ENCODE measurements around the gene MMP1. TPM values are rescaled to one million over a fixed set of nuclear protein-coding genes. Genes with fewer than 3 reads are reported as not detected.

The MMP1 gene
- total RNA-seq, 1 experiment from 2014 or later: not detected

DNA sequence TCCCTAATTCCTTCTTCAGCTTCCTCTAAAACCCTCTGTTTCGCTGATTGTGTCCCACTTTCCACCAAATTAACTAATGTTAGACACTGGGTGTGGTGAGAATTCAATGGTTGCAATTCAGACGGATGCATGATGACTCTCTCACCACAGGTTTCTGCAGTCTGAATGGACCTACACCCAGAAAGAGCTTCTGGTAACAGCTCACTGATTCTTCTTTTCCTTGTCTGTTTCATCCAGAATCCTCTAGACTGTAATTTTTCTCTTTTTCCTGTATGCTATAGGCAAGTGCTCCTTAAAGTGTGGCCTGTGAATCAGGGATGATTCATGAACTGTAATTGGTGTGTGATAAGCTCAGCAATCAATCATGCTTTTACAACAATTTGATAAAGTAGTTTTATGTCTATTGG lies 35.6 kb downstream of the MMP1 start:
- Histone ChIP-seq H3K79me2 (ENCODE audit: insufficient read depth, low read length) (no peaks in the 10 kb centered on the region), H3K36me3 (ENCODE audit: control insufficient read depth in 1 of 2, insufficient read depth in 2 of 2, low read length in 2 of 2) (no peaks in the 10 kb centered on the region), H3K4me3 (replicated peaks in 1 of 2; ENCODE audit: low read depth in 1 of 2, low read length in 2 of 2) (no peak overlapping the region), H3K4me1 (ENCODE audit: control insufficient read depth in 1 of 2, insufficient read depth in 2 of 2, low read length in 2 of 2) (peaks cover 0 to 3% of the 10 kb centered on the region in 2 experiments; a peak in 1 of 4 replicates), H3K27me3 (ENCODE audit: insufficient read depth, low read length) (no peaks in the 10 kb centered on the region; the same call in 1 of the 2 replicates), H4K20me1 (ENCODE audit: insufficient read depth) (no peaks in the 10 kb centered on the region), H3K9ac (ENCODE audit: low read length) (no peak overlapping the region), H2AFZ (ENCODE audit: low read depth, low read length, poor library complexity, severe bottlenecking) (no peak overlapping the region), H3K4me2 (ENCODE audit: low read length) (no peak overlapping the region), H3K27ac (ENCODE audit: low read depth, low read length) (no peak overlapping the region), H3K9me3 (ENCODE audit: control insufficient read depth in 1 of 2, insufficient read depth in 1 of 2, low read depth in 1 of 2, low read length in 2 of 2) (no peaks in the 10 kb centered on the region), H3K9me2 (ENCODE audit: insufficient read depth) (no peaks in the 10 kb centered on the region)
- RAD21 ChIA-PET (ENCODE audit: low non-redundant PET in 1 of 2, low total read pairs in 2 of 2, uncharacterized antibody in 2 of 2, unreplicated experiment in 2 of 2): no interaction called here
- intact Hi-C loops (cut with micrococcal nuclease): no loop called here
- BruUV-seq (replicated peaks): no TSS peak
- CTCF ChIA-PET: no interaction called here
- ATAC-seq: no peak
- POLR2A ChIA-PET: interaction anchor here (1.3 kb wide), 1 partner anchor 10 kb away, joined by 3 read pairs; no protein-coding TSS in a partner anchor
- no peak for DNase-seq (ENCODE audit: low read depth, low spot score)
- peak; percentile 22; the same call in 1 of the 2 replicates for TF ChIP-seq JUND (IDR thresholded peaks at IDR 0.05)
- TF ChIP-seq SP1 (IDR thresholded peaks at IDR 0.05; ENCODE audit: low read depth): peak; percentile 36; the same call in 1 of the 2 replicates
- TF ChIP-seq, protein P1, sequence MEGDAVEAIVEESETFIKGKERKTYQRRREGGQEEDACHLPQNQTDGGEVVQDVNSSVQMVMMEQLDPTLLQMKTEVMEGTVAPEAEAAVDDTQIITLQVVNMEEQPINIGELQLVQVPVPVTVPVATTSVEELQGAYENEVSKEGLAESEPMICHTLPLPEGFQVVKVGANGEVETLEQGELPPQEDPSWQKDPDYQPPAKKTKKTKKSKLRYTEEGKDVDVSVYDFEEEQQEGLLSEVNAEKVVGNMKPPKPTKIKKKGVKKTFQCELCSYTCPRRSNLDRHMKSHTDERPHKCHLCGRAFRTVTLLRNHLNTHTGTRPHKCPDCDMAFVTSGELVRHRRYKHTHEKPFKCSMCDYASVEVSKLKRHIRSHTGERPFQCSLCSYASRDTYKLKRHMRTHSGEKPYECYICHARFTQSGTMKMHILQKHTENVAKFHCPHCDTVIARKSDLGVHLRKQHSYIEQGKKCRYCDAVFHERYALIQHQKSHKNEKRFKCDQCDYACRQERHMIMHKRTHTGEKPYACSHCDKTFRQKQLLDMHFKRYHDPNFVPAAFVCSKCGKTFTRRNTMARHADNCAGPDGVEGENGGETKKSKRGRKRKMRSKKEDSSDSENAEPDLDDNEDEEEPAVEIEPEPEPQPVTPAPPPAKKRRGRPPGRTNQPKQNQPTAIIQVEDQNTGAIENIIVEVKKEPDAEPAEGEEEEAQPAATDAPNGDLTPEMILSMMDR (IDR thresholded peaks at IDR 0.05 in 2 of 3, conservative IDR thresholded peaks at IDR 0.05 in 1 of 3; ENCODE audit: borderline replicate concordance in 1 of 3, insufficient read depth in 1 of 3, low read depth in 2 of 3, low read length in 2 of 3): no peak
- TF ChIP-seq TCF7L2 (IDR thresholded peaks at IDR 0.05; ENCODE audit: borderline replicate concordance, extremely low read depth, insufficient read depth, insufficient read length): no peak
- TF ChIP-seq ZNF274 (IDR thresholded peaks at IDR 0.05; ENCODE audit: low read depth, low read length): no peak
- TF ChIP-seq RAD21 (IDR thresholded peaks at IDR 0.05; ENCODE audit: low read depth): no peak
- TF ChIP-seq EZH2phosphoT487 (IDR thresholded peaks at IDR 0.05; ENCODE audit: borderline replicate concordance): no peak
- peak; percentile 56; the same call in 1 of the 2 replicates for TF ChIP-seq FOSL1 (IDR thresholded peaks at IDR 0.05; ENCODE audit: low read depth)
